GM21526 (cell line): ENCODE results near the gene ENAM.
"Not testable (repeated sequence)": the region's sequence is repeated elsewhere in the genome, so short reads cannot be mapped to it uniquely, and the experiment has no call there.

Experiments used
- ATAC-seq: cut with Tn5 transposase; IDR thresholded peaks from one replicate; pipeline ENCODE4 v1.9.1; 2021; ENCODE audit warnings: moderate library complexity; ENCODE audit not compliant: unreplicated experiment, low FRiP score

Gene ENAM

GRCh38 chr4:70627620-70628019, 924 bp upstream of the ENAM start:
- no peak for ATAC-seq

GRCh38 chr4:70629469-70630090, 1.0 kb downstream of the ENAM start:
- ATAC-seq: no peak

GRCh38 chr4:70630162-70630561, 1.6 kb downstream of the ENAM start:
- ATAC-seq: no peak

GRCh38 chr4:70632028-70632427, 3.5 kb downstream of the ENAM start:
- no peak for ATAC-seq

GRCh38 chr4:70634482-70634881, 5.9 kb downstream of the ENAM start:
- ATAC-seq: no peak

- no peak for ATAC-seq
These were observed 8.8 kb downstream of the ENAM start for GRCh38 chr4:70637239-70637913.

- ATAC-seq: no peak
These were observed 11.6 kb downstream of the ENAM start for GRCh38 chr4:70640192-70640591.

- ATAC-seq: not testable (repeated sequence)
These were observed 22.2 kb downstream of the ENAM start for GRCh38 chr4:70650741-70651140.

- no peak for ATAC-seq
These were observed 23.4 kb downstream of the ENAM start for GRCh38 chr4:70651864-70652506.

GRCh38 chr4:70654605-70655011, 26.1 kb downstream of the ENAM start:
- ATAC-seq: no peak

- no peak for ATAC-seq
These were observed 28.8 kb downstream of the ENAM start for GRCh38 chr4:70657326-70657725.

- no peak for ATAC-seq
These were observed 29.9 kb downstream of the ENAM start for GRCh38 chr4:70658418-70658817.

- ATAC-seq: no peak
These were observed 31.6 kb downstream of the ENAM start for GRCh38 chr4:70660106-70660505.

GRCh38 chr4:70661309-70661922, 32.9 kb downstream of the ENAM start:
- peak; percentile 82 for ATAC-seq

- peak; percentile 47 for ATAC-seq
These were observed 37.8 kb downstream of the ENAM start, which contains the start of gene JCHAIN for GRCh38 chr4:70666369-70666768. TSS of gene JCHAIN (minus strand) at chr4:70666508. CDS start at chr4:70666490, 18 bp downstream.

- ATAC-seq: no peak
These were observed 39.4 kb downstream of the ENAM start for GRCh38 chr4:70667740-70668535.

GRCh38 chr4:70670332-70671014, 41.9 kb downstream of the ENAM start:
- no peak for ATAC-seq

- ATAC-seq: no peak
These were observed 42.5 kb downstream of the ENAM start for GRCh38 chr4:70671091-70671490.

- ATAC-seq: no peak
These were observed 45.6 kb downstream of the ENAM start for GRCh38 chr4:70674191-70674590.

- no peak for ATAC-seq
These were observed 46.2 kb downstream of the ENAM start for GRCh38 chr4:70674731-70675130.
